ENCODE measurements around the gene C1QA. TPM values are rescaled to one million over a fixed set of nuclear protein-coding genes. Genes with fewer than 3 reads are reported as not detected.

Gene C1QA
- total and polyA plus RNA-seq, 12 donors: 47.5 to 953 (median 420) TPM

DNA sequence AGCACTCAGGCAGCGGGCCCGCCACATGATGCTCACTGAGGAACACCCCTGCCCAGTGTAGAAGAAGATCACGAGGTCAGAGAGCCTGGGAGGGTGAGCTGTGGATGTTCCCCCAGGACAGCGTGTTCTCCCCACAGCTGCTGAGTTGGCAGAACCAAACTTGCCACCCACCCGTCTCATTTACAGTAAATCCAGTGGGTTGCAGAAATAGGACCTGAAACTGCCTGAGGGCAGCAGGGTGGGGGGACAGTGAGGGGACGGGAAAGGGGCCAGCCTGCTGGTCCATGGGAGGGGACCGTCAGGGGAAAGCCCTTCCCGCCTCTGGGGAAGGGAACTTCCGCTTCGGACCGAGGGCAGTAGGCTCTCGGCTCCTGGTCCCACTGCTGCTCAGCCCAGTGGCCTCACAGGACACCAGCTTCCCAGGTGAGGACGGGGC lies 16.5 kb downstream of the C1QA start, which contains the start of gene C1QB:
C1QB (plus strand) TSS at position 356 of the 436 bp plus-strand sequence. CDS start 6,227 bp downstream, outside the sequence.
- no peaks in the 10 kb centered on the region for H3K9me3 ChIP-seq (replicated peaks in 1 of 3)
- WGBS, 4 donors: 70 to 85% (median 75%) methylated on average over 6 to 13 of the region's 13 CpGs
- no peaks in the 10 kb centered on the region for H3K36me3 ChIP-seq (replicated peaks in 1 of 2)
- peak; percentile 52 to 85 (median 62) for DNase-seq
- intact Hi-C loops (cut with DNase I): no loop called here
- TF ChIP-seq, protein P1, sequence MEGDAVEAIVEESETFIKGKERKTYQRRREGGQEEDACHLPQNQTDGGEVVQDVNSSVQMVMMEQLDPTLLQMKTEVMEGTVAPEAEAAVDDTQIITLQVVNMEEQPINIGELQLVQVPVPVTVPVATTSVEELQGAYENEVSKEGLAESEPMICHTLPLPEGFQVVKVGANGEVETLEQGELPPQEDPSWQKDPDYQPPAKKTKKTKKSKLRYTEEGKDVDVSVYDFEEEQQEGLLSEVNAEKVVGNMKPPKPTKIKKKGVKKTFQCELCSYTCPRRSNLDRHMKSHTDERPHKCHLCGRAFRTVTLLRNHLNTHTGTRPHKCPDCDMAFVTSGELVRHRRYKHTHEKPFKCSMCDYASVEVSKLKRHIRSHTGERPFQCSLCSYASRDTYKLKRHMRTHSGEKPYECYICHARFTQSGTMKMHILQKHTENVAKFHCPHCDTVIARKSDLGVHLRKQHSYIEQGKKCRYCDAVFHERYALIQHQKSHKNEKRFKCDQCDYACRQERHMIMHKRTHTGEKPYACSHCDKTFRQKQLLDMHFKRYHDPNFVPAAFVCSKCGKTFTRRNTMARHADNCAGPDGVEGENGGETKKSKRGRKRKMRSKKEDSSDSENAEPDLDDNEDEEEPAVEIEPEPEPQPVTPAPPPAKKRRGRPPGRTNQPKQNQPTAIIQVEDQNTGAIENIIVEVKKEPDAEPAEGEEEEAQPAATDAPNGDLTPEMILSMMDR (IDR thresholded peaks at IDR 0.05): no peak
- peak in 1 of 2 donors; percentile 49 for TF ChIP-seq POLR2A (IDR thresholded peaks at IDR 0.05)
- H3K4me1 ChIP-seq (replicated peaks in 1 of 2): no peaks in the 10 kb centered on the region
- peak within 1 kb of the TSS in 2 of 5 donors; percentile 1 to 74 for H3K27ac ChIP-seq
- H3K4me3 ChIP-seq: peak within 1 kb of the TSS in 1 of 4 donors; percentile 52
- H3K27me3 ChIP-seq: no peaks in the 10 kb centered on the region

DNA sequence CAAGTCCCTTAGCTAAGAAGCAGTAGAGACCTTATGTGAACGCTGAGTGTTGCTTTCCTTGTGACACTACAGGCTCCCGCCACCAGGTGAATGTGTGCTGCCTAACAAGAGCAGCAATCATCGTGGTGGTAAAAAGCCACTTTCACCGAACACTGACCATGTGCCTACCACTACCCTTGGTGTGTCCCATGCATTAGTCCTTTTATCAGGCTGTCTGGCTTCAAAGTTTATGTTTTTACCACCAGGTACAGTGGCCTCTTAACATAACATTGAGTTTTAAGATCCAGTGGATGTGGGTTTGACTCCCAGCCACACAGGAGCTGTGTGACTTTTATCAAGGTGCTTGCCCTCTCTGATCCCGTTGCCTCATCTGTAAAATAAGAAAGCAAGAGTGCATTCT lies 18.3 kb downstream of the C1QA start:
- DNase-seq: no peak
- TF ChIP-seq POLR2A (IDR thresholded peaks at IDR 0.05): no peak
- TF ChIP-seq, protein P1 (IDR thresholded peaks at IDR 0.05): peak in 2 of 6 experiments; percentile 8 to 10
- H3K4me1 ChIP-seq (replicated peaks in 1 of 2): no peaks in the 10 kb centered on the region
- no peaks in the 10 kb centered on the region for H3K9me3 ChIP-seq (replicated peaks in 1 of 3)
- H3K27me3 ChIP-seq: no peaks in the 10 kb centered on the region
- peak overlapping the region in 1 of 5 donors; percentile 3 for H3K27ac ChIP-seq
- H3K36me3 ChIP-seq (replicated peaks in 1 of 2): no peaks in the 10 kb centered on the region
- H3K4me3 ChIP-seq: peak overlapping the region in 1 of 4 donors; percentile 52
- intact Hi-C loops (cut with DNase I): no loop called here
- WGBS, 4 donors: 42 to 66% (median 58%) methylated on average over 5 of the region's 5 CpGs

DNA sequence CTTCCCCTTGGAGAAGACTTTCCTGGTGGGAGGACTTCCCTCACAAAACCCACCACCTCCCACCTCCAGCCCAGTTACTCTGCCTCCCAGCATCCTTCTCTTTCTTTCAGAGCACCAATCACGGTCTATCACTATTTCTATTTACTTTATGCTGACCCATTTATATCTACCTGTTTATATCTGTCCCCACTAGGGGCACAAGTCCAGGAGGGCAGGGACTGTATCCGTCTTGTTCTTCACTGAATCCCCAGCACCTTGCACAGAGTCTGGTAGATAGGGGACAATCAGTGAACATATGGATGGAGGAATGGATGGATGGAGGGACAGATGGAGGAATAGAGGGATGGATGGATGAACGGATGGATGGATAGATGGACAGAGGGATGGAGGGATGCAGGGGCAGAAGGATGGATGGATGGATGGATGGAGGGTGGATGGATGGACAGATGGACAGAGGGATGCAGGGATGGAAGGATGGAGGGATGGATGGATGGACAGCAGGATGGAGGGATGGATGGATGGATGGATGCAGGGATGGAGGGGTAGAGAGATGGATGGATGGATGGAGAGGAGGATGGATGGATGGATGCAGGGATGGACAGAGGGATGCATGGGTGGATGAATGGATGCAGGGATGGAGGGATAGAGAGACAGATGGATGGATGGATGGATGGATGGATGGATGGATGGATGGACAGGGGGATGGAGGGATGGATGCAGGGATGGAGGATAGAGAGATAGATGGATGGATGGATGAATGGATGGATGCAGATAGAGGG lies 22.1 kb downstream of the C1QA start:
- Histone ChIP-seq H3K27ac (no peak overlapping the region), H3K9me3 (replicated peaks in 1 of 3) (no peaks in the 10 kb centered on the region), H3K36me3 (replicated peaks in 1 of 2) (no peaks in the 10 kb centered on the region), H3K4me3 (no peak overlapping the region), H3K4me1 (replicated peaks in 1 of 2) (no peaks in the 10 kb centered on the region), H3K27me3 (no peaks in the 10 kb centered on the region)
- intact Hi-C loops (cut with DNase I): no loop called here
- TF ChIP-seq, protein P1 (IDR thresholded peaks at IDR 0.05): no peak
- TF ChIP-seq POLR2A (IDR thresholded peaks at IDR 0.05): no peak
- no peak for DNase-seq
- 56 to 74% (median 68%) methylated on average over 3 of the region's 3 CpGs for WGBS, 4 donors

DNA sequence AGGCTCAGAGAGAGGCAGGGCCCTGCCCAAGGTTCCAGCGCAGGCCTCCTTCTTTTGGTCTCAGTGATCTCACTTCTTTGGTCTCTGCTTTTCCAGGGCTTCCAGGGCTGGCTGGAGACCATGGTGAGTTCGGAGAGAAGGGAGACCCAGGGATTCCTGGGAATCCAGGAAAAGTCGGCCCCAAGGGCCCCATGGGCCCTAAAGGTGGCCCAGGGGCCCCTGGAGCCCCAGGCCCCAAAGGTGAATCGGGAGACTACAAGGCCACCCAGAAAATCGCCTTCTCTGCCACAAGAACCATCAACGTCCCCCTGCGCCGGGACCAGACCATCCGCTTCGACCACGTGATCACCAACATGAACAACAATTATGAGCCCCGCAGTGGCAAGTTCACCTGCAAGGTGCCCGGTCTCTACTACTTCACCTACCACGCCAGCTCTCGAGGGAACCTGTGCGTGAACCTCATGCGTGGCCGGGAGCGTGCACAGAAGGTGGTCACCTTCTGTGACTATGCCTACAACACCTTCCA lies 24.4 kb downstream of the C1QA start:
- no peak overlapping the region for H3K4me3 ChIP-seq
- no peaks in the 10 kb centered on the region for H3K36me3 ChIP-seq (replicated peaks in 1 of 2)
- WGBS, 4 donors: 90 to 96% (median 93%) methylated on average over 14 to 19 of the region's 19 CpGs
- no peak overlapping the region for H3K27ac ChIP-seq
- no peaks in the 10 kb centered on the region for H3K4me1 ChIP-seq (replicated peaks in 1 of 2)
- intact Hi-C loops (cut with DNase I): no loop called here
- no peak for TF ChIP-seq POLR2A (IDR thresholded peaks at IDR 0.05)
- TF ChIP-seq, protein P1 (IDR thresholded peaks at IDR 0.05): no peak
- DNase-seq: no peak
- no peaks in the 10 kb centered on the region for H3K9me3 ChIP-seq (replicated peaks in 1 of 3)
- H3K27me3 ChIP-seq: no peaks in the 10 kb centered on the region

Data from adrenal gland (tissue), 12 donors.